ENCODE measurements around the gene CASP6.
A peak's percentile ranks its signal among the peaks of the same experiment; 100 is the strongest.

The CASP6 gene

GRCh38 chr4:109702950-109703663, at the start of gene CASP6:
CASP6 (minus strand) TSS chr4:109703445; CDS start chr4:109703395, 50 bp downstream.
- DNase-seq (ENCODE audit: low read depth in 2 of 2), result peak in 1 of 2 experiments; percentile 24

DNA sequence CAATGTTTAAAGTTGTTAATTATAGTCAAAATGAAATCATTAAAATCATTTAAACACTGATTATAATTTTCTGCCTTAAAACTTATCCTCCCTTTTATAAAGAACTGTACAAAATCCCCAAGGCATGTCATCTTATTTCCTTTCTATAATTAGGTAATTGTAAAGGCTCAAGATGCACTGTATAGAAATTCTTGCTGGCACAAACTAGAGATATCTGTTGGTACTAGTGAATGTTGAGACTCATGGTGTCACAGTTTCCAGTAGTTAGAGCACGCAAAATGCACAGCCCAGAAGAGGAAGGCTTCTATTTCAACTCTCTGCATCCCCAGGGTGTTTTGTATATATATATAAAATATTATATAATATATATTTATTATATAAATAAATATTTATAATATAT, 49.3 kb upstream of the CASP6 start:
- no peak for DNase-seq (ENCODE audit: low read depth in 2 of 2)

DNA sequence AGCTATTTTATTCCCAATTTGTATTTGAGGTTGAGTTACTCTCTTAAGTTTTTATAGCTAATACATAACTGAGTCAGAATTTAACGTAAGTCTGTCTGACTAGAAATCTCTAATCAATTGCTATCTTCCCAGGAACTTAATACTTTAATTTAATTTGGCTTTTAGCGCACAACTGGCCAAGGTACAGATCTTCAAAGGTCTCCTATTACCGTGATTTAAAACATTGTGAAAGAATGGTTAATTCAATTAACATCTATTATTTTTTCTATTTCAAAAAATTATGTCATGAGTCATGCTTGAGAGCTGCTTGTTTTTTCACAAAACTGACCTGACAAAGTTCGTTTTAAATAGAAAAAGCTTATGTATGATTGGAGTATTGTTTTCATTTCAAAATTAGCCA, 48.6 kb upstream of the CASP6 start:
- DNase-seq (ENCODE audit: low read depth in 2 of 2), result no peak

GRCh38 chr4:109750652-109751244, 47.5 kb upstream of the CASP6 start:
- no peak for DNase-seq (ENCODE audit: low read depth in 2 of 2)

GRCh38 chr4:109749388-109750082, 46.3 kb upstream of the CASP6 start:
- no peak for DNase-seq (ENCODE audit: low read depth in 2 of 2)

GRCh38 chr4:109748114-109748513, 44.9 kb upstream of the CASP6 start:
- no peak for DNase-seq (ENCODE audit: low read depth in 2 of 2)

DNA sequence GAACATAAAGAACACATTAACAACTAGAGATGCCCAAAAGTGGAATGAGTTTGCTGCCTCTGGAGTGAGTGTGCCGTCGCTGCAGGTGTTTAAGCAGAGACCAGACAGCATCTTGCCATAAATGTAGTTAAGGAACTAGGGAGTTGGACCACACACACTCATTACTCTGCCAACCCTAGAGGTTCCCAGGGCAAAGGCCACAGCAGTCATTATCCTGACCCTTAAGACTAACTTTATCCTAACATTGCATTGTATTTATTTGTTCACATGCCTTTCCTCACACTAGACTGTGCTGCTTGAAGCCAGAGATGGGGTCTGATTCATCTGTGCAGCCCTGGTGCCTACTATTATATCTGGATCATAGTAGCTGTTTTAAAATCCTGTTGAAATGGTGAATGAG, 43.5 kb upstream of the CASP6 start:
- no peak for DNase-seq (ENCODE audit: low read depth in 2 of 2)

DNA sequence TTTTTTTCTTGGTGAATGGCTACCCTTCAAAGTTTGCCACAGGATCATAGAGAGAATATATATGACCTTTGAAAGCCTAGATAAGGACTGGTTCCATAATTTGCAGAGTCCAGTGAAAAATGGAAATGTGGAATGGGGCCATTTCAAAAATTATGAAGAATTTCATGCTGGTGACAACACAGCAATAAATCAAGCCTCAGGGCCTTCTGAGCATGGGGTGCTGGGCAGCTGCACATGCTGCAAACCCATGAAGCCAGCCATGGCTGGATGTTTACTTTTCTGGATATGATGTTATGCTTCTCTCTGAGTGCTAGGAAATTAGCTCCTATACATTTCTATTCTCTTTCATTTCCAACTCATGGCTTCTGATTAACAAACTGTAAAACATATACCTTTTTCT, 42.6 kb upstream of the CASP6 start:
- DNase-seq (ENCODE audit: low read depth in 2 of 2), result no peak

DNA sequence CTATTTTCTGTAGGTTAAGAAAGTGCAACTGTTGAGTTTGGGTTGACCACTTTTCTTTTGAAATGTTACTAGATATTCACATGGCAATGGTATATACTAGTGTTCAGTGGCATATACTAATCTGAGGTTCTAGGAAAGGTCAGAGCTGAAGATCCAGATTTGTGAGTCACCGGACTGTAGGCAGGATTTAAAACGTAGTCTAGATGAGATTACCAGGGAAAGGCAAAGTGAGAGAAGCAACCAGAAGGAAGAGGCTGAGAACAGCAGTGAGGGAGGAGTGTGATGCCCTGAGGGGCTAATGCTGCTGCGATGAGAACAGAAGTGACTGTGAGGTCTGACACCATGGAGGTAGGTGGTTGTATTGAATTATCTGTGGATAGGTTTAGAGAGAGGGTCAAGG, 36.3 kb upstream of the CASP6 start:
- no peak for DNase-seq (ENCODE audit: low read depth in 2 of 2)

DNA sequence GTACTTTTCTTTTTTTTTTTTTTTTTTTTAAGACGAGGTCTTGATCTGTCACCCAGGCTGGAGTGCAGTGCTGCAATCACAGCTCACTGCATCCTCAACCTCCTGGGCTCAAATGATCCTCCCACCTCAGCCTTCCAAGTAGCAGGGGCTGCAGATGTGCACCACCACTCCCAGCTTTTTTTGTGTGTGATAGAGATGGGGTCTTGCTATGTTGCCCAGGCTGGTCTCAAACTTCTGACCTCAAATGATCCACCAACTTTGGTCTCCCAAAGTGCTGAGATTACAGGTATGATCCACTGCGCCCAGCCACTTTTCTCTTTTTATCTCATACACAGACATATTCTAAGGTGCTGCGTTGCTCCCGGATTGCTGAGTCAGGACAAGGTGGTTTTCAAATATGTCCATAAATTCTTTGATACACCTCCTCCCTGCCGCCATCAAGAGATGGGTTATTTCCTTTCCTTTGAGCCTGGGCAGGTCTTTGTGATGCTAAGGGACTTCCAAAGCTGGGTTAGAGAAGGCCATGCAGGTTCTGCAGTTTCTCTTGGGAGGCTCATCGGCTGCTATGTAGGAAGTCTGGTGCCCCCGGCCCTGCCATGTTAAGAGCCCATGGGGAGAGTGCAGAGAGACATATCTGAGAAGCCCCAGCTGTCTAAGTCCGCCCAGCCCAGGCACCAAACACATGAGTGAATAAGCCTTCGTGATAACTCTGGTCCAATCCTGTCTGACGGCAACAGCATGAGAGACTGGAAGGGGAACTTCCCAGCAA, 35.0 kb upstream of the CASP6 start:
- no peak for DNase-seq (ENCODE audit: low read depth in 2 of 2)

GRCh38 chr4:109735566-109736365, 32.5 kb upstream of the CASP6 start:
- DNase-seq (ENCODE audit: low read depth in 2 of 2), result no peak

DNA sequence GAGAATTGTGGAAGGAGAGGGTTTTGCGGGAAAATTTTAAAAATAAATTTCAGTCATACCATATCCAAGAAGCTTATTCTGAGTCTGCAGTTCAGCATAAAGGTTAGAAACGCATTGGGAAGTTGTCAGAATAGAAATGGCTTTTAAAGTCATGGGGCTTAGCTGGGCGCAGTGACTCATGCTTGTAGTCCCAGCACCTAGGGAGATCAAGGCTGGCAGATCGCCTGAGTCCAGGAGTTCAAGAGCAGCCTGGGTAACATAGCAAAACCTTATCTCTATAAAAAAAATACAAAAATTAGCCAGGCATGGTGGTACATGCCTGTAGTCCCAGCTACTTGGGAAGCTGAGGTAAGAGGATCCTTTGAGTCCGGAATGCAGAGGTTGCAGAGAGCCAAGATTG, 30.5 kb upstream of the CASP6 start:
- no peak for DNase-seq (ENCODE audit: low read depth in 2 of 2)

DNA sequence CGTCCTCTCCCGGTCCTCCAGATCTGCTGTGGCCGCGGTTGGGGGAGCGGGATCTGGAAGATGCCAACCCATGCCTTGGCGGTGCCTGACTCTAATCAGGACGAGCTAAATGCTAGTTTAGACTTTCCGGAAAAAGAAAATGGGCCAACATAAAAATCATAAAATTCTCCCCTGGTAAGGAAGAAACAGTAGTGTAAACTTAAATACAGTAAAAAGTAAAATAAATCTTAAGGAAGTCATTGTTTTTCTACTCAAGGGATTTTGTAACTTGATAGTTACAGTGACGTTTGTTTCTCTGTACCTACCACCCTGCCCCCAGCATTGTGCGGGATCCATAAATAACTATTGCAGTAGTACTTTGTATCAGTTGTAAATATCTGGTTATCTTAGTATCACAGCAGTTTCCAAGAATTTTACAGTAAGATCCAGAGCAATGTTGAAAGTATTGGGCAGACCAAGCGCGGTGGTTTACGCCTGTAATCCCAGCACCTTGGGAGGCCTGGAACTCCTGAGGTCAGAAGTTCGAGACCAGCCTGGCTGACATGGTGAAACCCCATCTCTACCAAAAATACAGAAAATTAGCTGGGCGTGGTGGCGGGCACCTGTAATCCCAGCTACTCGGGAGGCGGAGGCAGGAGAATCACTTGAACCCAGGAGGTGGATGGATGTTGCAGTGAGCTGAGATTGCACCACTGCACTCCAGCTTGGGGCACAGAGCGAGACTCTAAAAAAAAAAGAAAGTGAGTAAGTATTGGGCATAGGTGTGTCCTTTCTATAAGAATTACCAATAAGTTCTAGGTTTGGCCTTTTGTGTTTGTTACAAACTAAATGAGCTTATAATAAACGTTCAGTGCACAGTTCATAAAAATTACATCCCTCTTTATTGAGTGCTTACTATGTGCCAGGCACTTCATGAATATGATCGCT, 27.6 kb upstream of the CASP6 start:
- DNase-seq (ENCODE audit: low read depth in 2 of 2), result no peak

- DNase-seq (ENCODE audit: low read depth in 2 of 2), result no peak
Measured at GRCh38 chr4:109729718-109730618, 26.7 kb upstream of the CASP6 start, which contains the start of gene PLA2G12A. PLA2G12A (minus strand) TSS chr4:109730070; CDS start chr4:109729809, 261 bp downstream.

DNA sequence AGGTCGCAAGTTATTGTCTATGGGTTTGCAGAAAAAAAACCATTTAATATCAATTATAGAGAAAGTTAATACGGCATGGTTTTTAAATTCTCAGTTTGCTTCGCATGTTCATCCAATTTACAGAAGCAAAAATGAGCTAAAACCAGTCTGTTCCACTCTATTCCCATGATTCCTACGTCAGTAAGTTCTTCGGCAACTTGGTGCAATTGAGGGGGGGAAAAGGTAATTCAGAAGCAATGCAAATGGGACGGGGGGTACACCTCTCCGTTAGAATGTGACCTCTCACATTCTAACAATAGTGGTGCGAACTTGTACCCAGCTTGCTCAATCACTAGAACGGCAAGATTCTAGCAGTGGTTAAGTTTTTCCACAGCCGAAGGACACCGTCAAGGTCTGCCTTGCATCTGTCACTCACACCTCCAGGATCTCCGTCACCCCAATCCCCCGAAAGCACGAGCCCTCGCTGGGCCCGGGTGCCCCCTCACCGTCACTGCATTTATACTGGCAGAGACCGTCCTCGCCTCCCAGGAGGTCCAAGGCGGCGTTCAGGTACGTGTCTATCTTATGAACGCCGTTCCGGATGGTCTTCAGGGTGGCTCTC, 26.0 kb upstream of the CASP6 start:
- no peak for DNase-seq (ENCODE audit: low read depth in 2 of 2)

- DNase-seq (ENCODE audit: low read depth in 2 of 2), result no peak
Measured at GRCh38 chr4:109728385-109728784, 25.1 kb upstream of the CASP6 start.

DNA sequence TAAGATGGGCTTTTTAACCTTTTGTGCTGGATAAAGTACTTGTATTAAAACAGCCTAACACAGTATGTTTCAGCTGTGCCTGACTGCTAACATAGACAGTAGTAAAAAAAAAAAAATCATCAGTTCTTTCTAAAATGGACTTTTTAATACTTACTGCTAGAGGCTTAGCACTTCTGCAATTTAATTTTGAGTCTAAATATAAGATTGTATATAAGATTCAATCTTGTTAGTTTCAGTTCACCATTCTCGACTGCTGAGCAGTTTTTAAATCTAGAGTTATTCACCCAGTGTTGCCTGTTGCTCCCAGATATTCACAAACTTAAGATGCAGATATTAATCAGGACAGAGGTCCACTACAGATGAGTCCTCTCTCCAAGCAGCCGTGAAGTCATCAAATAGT, 19.9 kb upstream of the CASP6 start:
- no peak for DNase-seq (ENCODE audit: low read depth in 2 of 2)

DNA sequence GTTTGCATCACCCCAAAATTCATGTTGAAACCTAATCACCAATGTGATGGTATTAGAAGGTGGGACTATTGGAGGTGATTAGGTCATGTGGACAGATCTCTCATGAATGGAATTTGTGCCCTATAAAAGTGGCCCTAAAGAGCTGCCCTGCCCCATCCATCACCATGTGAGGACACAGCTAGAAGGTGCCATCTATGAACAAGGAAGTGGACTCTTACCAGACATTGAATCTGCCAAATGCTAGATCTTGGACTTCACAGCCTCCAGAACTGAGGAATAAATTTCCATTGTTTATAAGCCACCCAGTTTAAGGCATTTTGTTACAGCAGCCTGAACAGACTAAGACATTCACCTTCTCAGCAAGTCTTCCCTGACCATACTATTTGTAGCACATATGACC, 19.1 kb upstream of the CASP6 start:
- DNase-seq (ENCODE audit: low read depth in 2 of 2), result no peak

DNA sequence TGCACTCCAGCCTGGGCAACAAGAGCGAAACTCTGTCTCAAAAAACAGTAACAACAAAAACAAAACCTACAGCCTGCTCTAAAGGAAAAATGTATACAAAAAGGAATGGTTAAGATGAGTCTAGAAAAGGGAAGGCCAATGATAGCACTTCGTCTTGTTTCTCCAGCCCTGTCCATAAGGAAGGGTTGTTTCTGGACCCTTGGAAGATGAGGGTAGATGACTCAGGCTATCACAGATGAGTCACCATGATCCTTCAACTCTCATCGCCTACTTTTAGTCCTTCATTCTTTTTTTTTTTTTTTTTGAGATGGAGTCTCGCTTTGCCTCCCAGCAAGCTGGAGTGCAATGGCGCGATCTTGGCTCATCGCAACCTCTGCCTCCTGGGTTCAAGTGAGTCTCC, 17.8 kb upstream of the CASP6 start:
- DNase-seq (ENCODE audit: low read depth in 2 of 2), result no peak
